Pons (tissue), 1 donor: ENCODE data around the gene MMP17.

ENCODE experiments used
- DNase-seq: peaks from one replicate; pipeline ENCODE4 v3.0.0-alpha.2; 2016; ENCODE audit warnings: low spot score

Gene MMP17

GRCh38 chr12:131894981-131895639 lies 66.9 kb downstream of the MMP17 start:
- DNase-seq, result no peak

- DNase-seq, result no peak
Measured at GRCh38 chr12:131895640-131896079, 67.5 kb downstream of the MMP17 start.

- peak; percentile 74 for DNase-seq
Measured at GRCh38 chr12:131896080-131896810, 68.1 kb downstream of the MMP17 start.

- peak; percentile 82 for DNase-seq
Measured at GRCh38 chr12:131896811-131897270, 68.6 kb downstream of the MMP17 start.

GRCh38 chr12:131897276-131897675 lies 69.1 kb downstream of the MMP17 start:
- DNase-seq, result no peak

GRCh38 chr12:131897875-131898274 lies 69.7 kb downstream of the MMP17 start:
- no peak for DNase-seq

- no peak for DNase-seq
Measured at GRCh38 chr12:131900397-131900796, 72.2 kb downstream of the MMP17 start.
